HG02678 (cell line): ENCODE results near the gene MYH10.
"Not testable (repeated sequence)": the region's sequence is repeated elsewhere in the genome, so short reads cannot be mapped to it uniquely, and the experiment has no call there.

Experiments
- ATAC-seq: cut with Tn5 transposase; IDR thresholded peaks from one replicate; pipeline ENCODE4 v1.9.1; 2021; ENCODE audit warnings: mild to moderate bottlenecking, moderate library complexity; ENCODE audit not compliant: unreplicated experiment

MYH10 gene

GRCh38 chr17:8630227-8630801 is at the start of gene MYH10:
Gene MYH10, minus strand, starts transcription at chr17:8630725. Its CDS starts 7,479 bp downstream, at chr17:8623246.
- ATAC-seq: no peak

DNA sequence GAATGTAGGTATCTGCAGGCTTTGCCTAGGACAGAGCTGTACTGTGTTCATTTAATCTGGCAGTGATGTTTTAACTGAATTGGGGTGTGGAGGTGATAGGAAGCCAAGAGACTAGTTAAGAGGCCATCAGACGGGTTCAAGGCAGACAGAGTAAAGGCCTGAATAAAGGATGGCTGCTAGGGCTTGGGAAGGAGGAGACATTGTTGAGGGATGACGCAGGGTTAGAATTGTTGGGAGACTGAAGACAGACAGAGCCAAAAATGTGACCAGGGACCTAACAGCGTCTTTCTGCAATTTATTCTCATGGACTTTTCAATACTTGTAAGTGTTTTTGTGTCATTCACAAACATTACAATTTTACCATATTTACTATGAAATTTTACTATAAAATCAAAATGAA is 48.6 kb upstream of the MYH10 start:
- ATAC-seq: no peak

DNA sequence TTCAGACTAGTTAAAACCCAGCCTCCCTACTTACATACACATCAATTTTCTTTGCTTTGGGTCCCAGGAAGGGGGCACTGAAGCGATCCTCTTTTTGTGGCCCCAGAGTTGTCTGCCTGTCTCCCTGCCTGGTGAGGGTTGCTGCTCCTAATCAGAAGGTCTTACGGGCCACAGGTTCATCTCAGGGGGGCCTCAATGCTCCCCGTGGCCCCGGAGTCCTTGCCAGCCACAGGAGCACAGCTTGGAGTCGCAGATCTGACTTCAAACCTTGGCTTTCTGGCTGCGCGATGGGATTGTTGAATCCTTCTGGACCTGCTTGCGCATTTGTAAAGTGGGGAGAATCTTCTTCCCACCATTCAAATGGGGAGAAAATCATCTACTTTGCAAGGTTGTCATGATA is 44.8 kb upstream of the MYH10 start:
- ATAC-seq: no peak

- ATAC-seq: no peak
These were observed 44.1 kb upstream of the MYH10 start for GRCh38 chr17:8674344-8675305.

DNA sequence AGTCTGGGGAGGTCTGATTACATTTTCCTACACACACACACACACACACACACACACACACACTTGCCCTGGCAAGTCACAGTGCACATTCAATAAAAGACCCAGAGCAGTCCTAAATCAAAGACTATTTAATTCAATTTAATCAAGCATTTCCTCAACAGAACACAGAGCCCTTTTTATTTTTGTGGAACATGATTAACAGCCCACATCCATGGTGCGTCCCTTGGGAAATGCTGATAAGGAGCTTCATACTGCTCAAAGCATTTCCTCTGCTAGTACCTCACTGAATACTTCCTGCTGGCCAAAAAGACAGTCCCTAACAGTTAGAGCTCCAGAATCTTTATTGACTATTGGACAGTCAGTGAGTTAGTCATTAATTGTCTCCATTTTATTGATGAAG is 43.1 kb upstream of the MYH10 start:
- no peak for ATAC-seq

GRCh38 chr17:8672326-8672725 is 41.8 kb upstream of the MYH10 start:
- no peak for ATAC-seq

DNA sequence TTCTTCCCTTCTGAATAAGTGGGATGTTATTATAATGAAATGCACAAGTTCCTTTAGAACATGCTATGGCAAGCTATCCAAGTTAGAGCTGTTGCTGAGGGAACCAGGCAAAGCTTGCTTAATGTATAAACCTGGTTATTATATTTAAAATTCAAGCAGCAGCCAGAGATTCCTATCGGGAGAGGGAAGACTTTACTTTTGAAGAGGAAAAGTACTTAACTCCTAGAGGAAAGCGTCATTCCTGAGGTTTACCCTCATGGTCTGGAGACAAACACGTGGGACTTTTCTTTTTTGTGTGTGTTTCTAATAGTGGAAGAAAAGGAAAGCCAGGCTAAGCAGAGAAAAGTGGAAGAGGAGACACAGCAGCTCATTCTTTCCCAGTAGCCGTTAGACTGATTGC is 39.9 kb upstream of the MYH10 start:
- no peak for ATAC-seq

GRCh38 chr17:8668176-8668740 is 37.7 kb upstream of the MYH10 start:
- no peak for ATAC-seq

GRCh38 chr17:8667421-8667820 is 36.9 kb upstream of the MYH10 start:
- no peak for ATAC-seq

DNA sequence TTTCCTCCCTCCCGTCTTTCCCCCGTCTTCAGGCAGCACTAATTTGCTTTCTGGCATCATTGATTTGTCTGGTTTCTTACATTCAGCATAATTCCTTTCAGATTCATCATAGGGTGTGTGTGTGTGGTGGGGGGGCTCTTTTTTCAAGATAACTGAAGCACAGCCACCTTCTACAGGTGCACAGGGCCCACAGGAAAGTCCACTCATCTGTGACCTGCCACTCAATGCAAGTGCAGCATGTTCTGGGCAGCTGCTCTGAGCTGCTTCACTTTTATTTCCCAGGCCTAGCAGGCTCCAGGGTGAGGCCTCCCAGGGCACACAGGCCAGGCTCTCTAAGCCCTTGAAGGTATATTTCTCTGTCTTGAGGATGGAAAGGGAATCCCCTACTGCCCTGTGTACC is 35.2 kb upstream of the MYH10 start:
- no peak for ATAC-seq

DNA sequence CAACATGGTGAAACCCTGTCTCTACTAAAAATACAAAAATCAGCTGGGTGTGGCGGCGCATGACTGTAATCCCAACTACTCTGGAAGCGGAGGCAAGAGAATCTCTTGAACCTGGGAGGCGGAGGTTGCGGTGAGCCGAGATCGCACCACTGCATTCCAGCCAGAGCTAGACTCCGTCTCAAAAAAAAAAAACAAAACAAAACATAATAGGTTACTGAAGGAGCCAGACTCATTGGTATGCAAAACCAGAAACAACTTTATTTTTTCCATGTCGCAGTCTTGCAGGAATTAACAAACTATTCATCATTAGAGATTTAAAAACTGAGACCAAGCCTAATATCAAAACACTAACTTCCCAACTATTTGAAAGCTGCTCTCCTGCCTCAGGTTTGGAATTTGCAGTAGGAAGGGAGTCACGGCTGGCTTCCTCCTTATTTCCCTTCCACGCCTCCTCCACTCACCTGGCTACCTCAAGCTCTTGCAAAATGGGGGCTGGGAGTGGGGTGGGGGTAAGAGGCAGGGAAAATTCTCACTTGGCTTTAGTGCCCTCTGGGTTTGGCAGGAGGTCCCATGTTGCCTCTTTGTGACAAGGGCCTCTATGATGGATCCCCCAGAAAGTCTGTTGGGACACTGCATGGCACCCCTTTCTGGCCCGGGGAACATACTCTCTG is 34.1 kb upstream of the MYH10 start:
- ATAC-seq: no peak

GRCh38 chr17:8662973-8663372 is 32.4 kb upstream of the MYH10 start:
- no peak for ATAC-seq

DNA sequence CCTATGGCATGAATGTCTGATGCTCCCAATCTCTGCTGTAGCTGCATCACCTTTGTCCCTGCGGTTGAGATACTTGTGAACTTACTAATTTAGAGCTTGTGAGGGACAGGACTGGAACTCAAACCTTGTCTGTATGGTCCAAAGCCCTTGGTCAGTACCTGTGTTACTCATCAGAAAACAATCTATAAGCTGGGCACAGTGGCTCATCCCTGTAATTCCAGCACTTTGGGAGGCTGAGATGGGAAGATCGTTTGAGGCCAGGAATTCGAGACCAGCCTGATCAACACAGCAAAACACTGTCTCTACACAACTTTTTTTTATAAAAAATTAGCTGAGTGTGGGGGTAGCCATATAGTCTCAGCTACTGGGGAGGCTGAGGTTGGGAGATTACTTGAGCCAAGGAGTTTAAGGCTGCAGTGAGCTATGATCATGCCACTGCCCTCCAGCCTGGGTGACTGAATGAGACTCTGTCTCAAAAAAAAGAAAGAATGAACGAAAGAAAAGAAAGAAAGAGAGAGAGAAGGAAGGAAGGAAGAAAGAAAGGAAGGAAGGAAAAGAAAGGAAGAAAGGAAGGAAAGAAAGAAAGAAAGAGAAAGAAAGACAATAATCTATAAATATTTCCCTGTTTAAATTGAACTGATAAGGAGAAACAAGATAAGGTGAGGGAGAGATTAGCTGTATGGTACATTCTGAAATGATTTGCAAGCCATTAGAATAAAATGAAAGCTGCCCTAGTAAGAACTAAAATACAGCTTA is 31.7 kb upstream of the MYH10 start:
- no peak for ATAC-seq

GRCh38 chr17:8660709-8661108 is 30.2 kb upstream of the MYH10 start:
- ATAC-seq: not testable (repeated sequence)

DNA sequence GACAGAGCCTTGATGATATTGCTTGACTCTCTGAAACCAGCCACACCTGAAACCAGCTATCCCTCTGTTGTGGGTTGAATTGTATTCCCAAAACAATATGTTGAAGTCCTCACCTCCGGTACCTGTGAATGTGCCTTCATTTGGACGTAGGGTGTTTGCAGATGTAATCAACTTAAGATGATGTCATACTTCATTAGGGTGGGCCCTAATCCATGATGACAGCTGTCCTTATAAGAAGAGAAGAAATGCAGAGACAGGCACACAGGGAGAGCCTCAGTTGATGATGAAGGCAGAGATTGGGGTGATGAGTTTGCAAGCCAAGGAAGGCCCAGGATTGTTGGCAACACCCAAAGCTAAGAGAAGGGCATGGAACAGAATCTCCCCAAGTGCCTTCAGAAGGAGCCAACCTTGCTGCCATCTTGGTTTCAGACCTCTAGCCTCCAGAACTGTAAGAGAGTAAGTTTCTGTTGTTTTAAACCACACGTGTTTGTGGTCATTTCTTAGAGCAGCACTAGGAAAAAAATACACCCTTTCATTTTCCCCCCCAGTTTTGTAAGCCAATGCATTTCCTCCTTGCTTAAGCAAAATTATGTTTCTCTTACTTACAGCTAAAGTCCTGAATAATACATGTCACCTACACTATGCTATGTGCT is 29.4 kb upstream of the MYH10 start:
- no peak for ATAC-seq

DNA sequence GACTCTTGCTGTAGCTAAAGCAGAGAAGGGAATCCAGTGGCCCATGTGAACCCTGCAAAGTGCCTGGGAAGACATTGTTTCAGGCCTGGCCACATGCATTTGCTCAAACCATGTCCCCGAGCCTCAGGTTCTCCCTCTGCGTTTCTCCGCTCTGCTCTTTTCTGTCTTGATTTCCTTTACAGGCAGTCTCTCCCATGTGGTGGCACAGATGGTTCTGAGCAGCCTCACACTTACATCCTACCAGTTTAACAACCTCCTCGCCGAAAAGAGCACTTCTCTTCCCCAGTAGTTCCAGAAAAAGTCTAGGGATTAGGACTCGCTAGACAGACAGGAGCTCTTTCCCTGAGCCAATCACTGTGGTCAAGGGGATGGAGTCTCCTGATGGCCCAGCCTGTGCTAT is 28.3 kb upstream of the MYH10 start:
- ATAC-seq: no peak

GRCh38 chr17:8656693-8657092 is 26.2 kb upstream of the MYH10 start:
- ATAC-seq: no peak

DNA sequence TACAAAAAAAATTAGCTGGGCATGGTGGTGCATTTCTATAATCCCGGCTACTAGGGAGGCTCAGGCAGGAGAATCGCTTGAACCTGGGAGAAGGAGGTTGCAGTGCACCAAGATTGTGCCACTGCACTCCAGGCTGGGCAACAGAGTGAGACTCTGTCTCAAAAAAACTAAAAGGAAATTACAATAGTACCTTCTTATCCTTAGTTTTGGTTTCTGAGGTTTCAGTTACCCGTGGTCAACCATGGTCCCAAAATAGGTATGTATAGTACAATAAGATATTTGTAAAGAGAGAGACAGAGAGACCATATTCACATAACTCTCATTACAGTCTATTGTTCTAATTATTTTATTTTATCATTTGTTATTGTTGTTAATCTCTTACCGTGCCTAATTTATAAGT is 24.3 kb upstream of the MYH10 start:
- no peak for ATAC-seq

- no peak for ATAC-seq
These were observed 20.5 kb upstream of the MYH10 start for GRCh38 chr17:8651013-8651412.

DNA sequence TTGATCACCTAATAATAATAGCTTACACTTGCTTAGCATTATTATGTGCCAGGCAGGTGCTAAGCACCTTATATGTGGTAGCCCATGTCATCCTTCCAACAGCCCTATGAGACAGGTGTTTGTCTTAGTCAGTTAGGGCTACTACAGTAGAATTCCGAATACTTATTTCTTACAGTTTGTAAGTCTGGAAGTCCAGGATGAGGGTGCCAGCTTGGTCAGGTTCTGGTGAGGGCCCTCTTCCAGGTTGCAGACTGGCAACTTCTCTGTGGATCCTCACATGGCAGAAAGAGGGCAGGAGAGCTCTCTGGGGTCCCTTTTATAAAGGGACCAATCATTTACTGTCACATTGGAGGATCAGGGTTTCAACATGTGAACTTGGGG is 19.6 kb upstream of the MYH10 start:
- ATAC-seq: no peak
